Liver (tissue), 9 donors: Measurements from ENCODE around the gene PLEKHA7. TPM values are rescaled to one million over a fixed set of nuclear protein-coding genes. Genes with fewer than 3 reads are reported as not detected.

ENCODE experiments used
- DNase-seq: peaks from one replicate; pipeline ENCODE4 v3.0.0-alpha.2; 2017; ENCODE audit warnings: low spot score
- H3K27ac ChIP-seq, 2 donors: one replicate each; pipeline ENCODE4 v1.7.0; 2013; ENCODE audit warnings: inconsistent platforms in 2 of 2, low read length in 2 of 2, control low read depth in 1 of 2, low read depth in 1 of 2, mild to moderate bottlenecking in 1 of 2
- H3K27me3 ChIP-seq, 4 donors: one replicate each; pipeline versions ENCODE4 v1.6.1 to v1.7.0; 2013; ENCODE audit warnings: low read length in 3 of 4, inconsistent platforms in 1 of 4, mild to moderate bottlenecking in 1 of 4, moderate library complexity in 1 of 4; ENCODE audit not compliant: control insufficient read depth in 4 of 4, insufficient read depth in 4 of 4
- H3K36me3 ChIP-seq, 4 donors: one replicate each; pipeline versions ENCODE4 v1.6.1 to v1.7.0; 2013; ENCODE audit warnings: low read length in 3 of 4, mild to moderate bottlenecking in 3 of 4, low read depth in 1 of 4, moderate library complexity in 1 of 4; ENCODE audit not compliant: control insufficient read depth in 4 of 4, insufficient read depth in 3 of 4
- H3K4me1 ChIP-seq, 4 donors: one replicate each; pipeline versions ENCODE4 v1.6.1 to v1.7.0; 2013; ENCODE audit warnings: low read length in 3 of 4, mild to moderate bottlenecking in 3 of 4, moderate library complexity in 1 of 4; ENCODE audit not compliant: control insufficient read depth in 4 of 4, insufficient read depth in 4 of 4
- H3K4me3 ChIP-seq, 3 donors: one replicate each; pipeline versions ENCODE4 v1.6.1 to v1.7.0; 2013; ENCODE audit warnings: low read length in 3 of 3, control low read depth in 1 of 3, low read depth in 1 of 3, mild to moderate bottlenecking in 1 of 3
- H3K9ac ChIP-seq, 2 donors: one replicate each; pipeline ENCODE4 v1.7.0; 2013; ENCODE audit warnings: low read length in 2 of 2, mild to moderate bottlenecking in 2 of 2, moderate library complexity in 2 of 2, control low read depth in 1 of 2, low read depth in 1 of 2
- H3K9me3 ChIP-seq, 4 donors: one replicate each; pipeline versions ENCODE4 v1.6.1 to v1.7.0; 2013; ENCODE audit warnings: low read length in 3 of 4; ENCODE audit not compliant: control insufficient read depth in 4 of 4
- CTCF ChIP-seq: fragments of 150-350 bp; IDR thresholded peaks from 2 replicates; pipeline ENCODE4 v1.5.1; 2017; ENCODE audit warnings: improper control_type of control experiment, low read depth, low read length; ENCODE audit not compliant: missing input control
- EGR1 ChIP-seq, 2 donors: IDR thresholded peaks; 2 replicates each; pipeline ENCODE4 v1.6.1; 2016 to 2018; ENCODE audit warnings: antibody characterized with exemption in 2 of 2, low read depth in 2 of 2
- FOXA1 ChIP-seq: IDR thresholded peaks from 2 replicates; pipeline ENCODE4 v1.6.1; 2016; ENCODE audit warnings: antibody characterized with exemption
- FOXA2 ChIP-seq: IDR thresholded peaks from 2 replicates; pipeline ENCODE4 v1.6.1; 2016; ENCODE audit warnings: antibody characterized with exemption
- GABPA ChIP-seq, 2 donors: IDR thresholded peaks in 1 of 2; conservative IDR thresholded peaks in 1 of 2; 2 replicates each; pipeline ENCODE4 v1.6.1; 2016; ENCODE audit warnings: antibody characterized with exemption in 2 of 2, mild to moderate bottlenecking in 1 of 2, moderate library complexity in 1 of 2
- HNF4A ChIP-seq, 2 donors: conservative IDR thresholded peaks; 2 replicates each; pipeline ENCODE4 v1.6.1; 2016; ENCODE audit warnings: antibody characterized with exemption in 2 of 2, mild to moderate bottlenecking in 2 of 2
- HNF4G ChIP-seq: IDR thresholded peaks from 2 replicates; pipeline ENCODE4 v1.6.1; 2016; ENCODE audit warnings: antibody characterized with exemption
- JUND ChIP-seq, 2 donors: IDR thresholded peaks; 2 replicates each; pipeline ENCODE4 v1.6.1; 2016; ENCODE audit warnings: antibody characterized with exemption in 2 of 2
- MAX ChIP-seq: IDR thresholded peaks from 2 replicates; pipeline ENCODE4 v1.6.1; 2016; ENCODE audit warnings: antibody characterized with exemption
- NR2F2 ChIP-seq: IDR thresholded peaks from 2 replicates; pipeline ENCODE4 v1.6.1; 2016; ENCODE audit warnings: antibody characterized with exemption
- RAD21 ChIP-seq, 2 donors: IDR thresholded peaks; 2 replicates each; pipeline ENCODE4 v1.6.1; 2016; ENCODE audit warnings: antibody characterized with exemption in 2 of 2, mild to moderate bottlenecking in 2 of 2
- REST ChIP-seq: IDR thresholded peaks from 2 replicates; pipeline ENCODE4 v1.6.1; 2016; ENCODE audit warnings: antibody characterized with exemption, mild to moderate bottlenecking
- RXRA ChIP-seq, 2 donors: IDR thresholded peaks; 2 replicates each; pipeline ENCODE4 v1.6.1; 2017 to 2018; ENCODE audit warnings: antibody characterized with exemption in 2 of 2, mild to moderate bottlenecking in 1 of 2
- SP1 ChIP-seq: IDR thresholded peaks from 2 replicates; pipeline ENCODE4 v1.6.1; 2018; ENCODE audit warnings: antibody characterized with exemption, mild to moderate bottlenecking
- TAF1 ChIP-seq: conservative IDR thresholded peaks from 2 replicates; pipeline ENCODE4 v1.6.1; 2016; ENCODE audit warnings: antibody characterized with exemption, mild to moderate bottlenecking
- YY1 ChIP-seq: IDR thresholded peaks from 2 replicates; pipeline ENCODE4 v1.6.1; 2016; ENCODE audit warnings: antibody characterized with exemption, mild to moderate bottlenecking
- ZBTB33 ChIP-seq: IDR thresholded peaks from 2 replicates; pipeline ENCODE4 v1.6.1; 2016; ENCODE audit warnings: antibody characterized with exemption
- WGBS: extraction: QIAGEN DNeasy Blood & Tissue Kit; methylation state at CpG from one replicate; pipeline ENCODE4 v1.1.7; 2013; 5-methylcytosine and 5-hydroxymethylcytosine counted together
- polyA plus RNA-seq, 2 donors: library from polyadenylated mRNA; stranded (reverse) in 1 of 2; unstranded in 1 of 2; fragments of 200-250 nt in 1 of 2; fragments of >200 nt in 1 of 2; fragmentation: Nextera tagmentation in 1 of 2; extraction: Ambion mirVana in 1 of 2; gene quantifications; one replicate each; pipeline versions ENCODE4 v1.2.1 to v1.2.3, GENCODE V29; 2013 to 2015
- total RNA-seq, 2 donors: library from RNA; depleted of rRNA; stranded (reverse); fragments of >200 nt; gene quantifications; one replicate each; pipeline ENCODE4 v1.2.3, GENCODE V29; 2014
- donor health status: healthy.
- donor health status: healthy.
- donor health status: healthy.
- donor health status: healthy.
- donor health status: healthy.

The PLEKHA7 gene
- total and polyA plus RNA-seq, 4 donors, result 6.1 to 28.8 (median 8.5) TPM

GRCh38 chr11:17010851-17011420 is 3.3 kb downstream of the PLEKHA7 start:
- no peaks in the 10 kb centered on the region for H3K27me3 ChIP-seq
- no peak overlapping the region for H3K4me3 ChIP-seq
- H3K9me3 ChIP-seq, result no peaks in the 10 kb centered on the region
- TF ChIP-seq HNF4A (conservative IDR thresholded peaks at IDR 0.05), result no peak
- no peak for TF ChIP-seq ZBTB33
- TF ChIP-seq NR2F2, result no peak
- no peak for TF ChIP-seq JUND (IDR thresholded peaks at IDR 0.05)
- TF ChIP-seq SP1, result no peak
- TF ChIP-seq HNF4G, result no peak
- no peak for TF ChIP-seq FOXA1
- no peak for TF ChIP-seq MAX
- TF ChIP-seq YY1, result no peak
- TF ChIP-seq FOXA2, result no peak
- no peak for TF ChIP-seq TAF1
- no peak for TF ChIP-seq CTCF
- TF ChIP-seq RAD21 (IDR thresholded peaks at IDR 0.05), result no peak
- TF ChIP-seq RXRA (IDR thresholded peaks at IDR 0.05), result no peak
- no peak for TF ChIP-seq REST
- no peak for TF ChIP-seq EGR1 (IDR thresholded peaks at IDR 0.05; ENCODE audit: low read depth in 2 of 2)
- H3K27ac ChIP-seq, result no peak overlapping the region
- peaks cover 2 to 30% (median 21%) of the 10 kb centered on the region in 4 donors for H3K4me1 ChIP-seq
- DNase-seq, result no peak
- no peak overlapping the region for H3K9ac ChIP-seq
- H3K36me3 ChIP-seq, result peaks cover 0 to 2% (median 0%) of the 10 kb centered on the region in 4 donors
- WGBS, result 85% methylated on average over 8 of the region's 8 CpGs

- DNase-seq, result no peak
- Histone ChIP-seq H3K27ac (no peak overlapping the region), H3K27me3 (no peaks in the 10 kb centered on the region), H3K4me1 (peaks cover 2 to 41% (median 28%) of the 10 kb centered on the region in 4 donors), H3K9me3 (no peaks in the 10 kb centered on the region), H3K36me3 (peaks cover 0 to 2% (median 0%) of the 10 kb centered on the region in 4 donors), H3K9ac (no peak overlapping the region), H3K4me3 (no peak overlapping the region)
- TF ChIP-seq EGR1 (IDR thresholded peaks at IDR 0.05; ENCODE audit: low read depth in 2 of 2) (no peak), HNF4G (no peak), GABPA (IDR thresholded peaks at IDR 0.05 in 1 of 2, conservative IDR thresholded peaks at IDR 0.05 in 1 of 2) (no peak), RAD21 (IDR thresholded peaks at IDR 0.05) (peak in 1 of 2 donors; percentile 8), RXRA (IDR thresholded peaks at IDR 0.05) (peak in 1 of 2 donors; percentile 59), HNF4A (conservative IDR thresholded peaks at IDR 0.05) (peak; percentile 26 to 34), CTCF (no peak)
- 85% methylated on average over 3 of the region's 3 CpGs for WGBS
Measured at GRCh38 chr11:17008099-17008498, 6.1 kb downstream of the PLEKHA7 start.
